Naive thymus-derived CD4-positive, alpha-beta T cell (primary cell): ENCODE results near the gene ADIPOR2. TPM values are rescaled to one million over a fixed set of nuclear protein-coding genes. Genes with fewer than 3 reads are reported as not detected.

ENCODE experiments used
- ATAC-seq: fragments of 150-1000 bp; cut with Tn5 transposase; 2 replicates; pipeline ENCODE4 v1.10.0; 2021; ENCODE audit warnings: mild to moderate bottlenecking, moderate library complexity
- CTCF ChIA-PET: fragments of 350-600 bp; sonication (Branson Sonifier 250); formaldehyde crosslinking; loops from one replicate; lab custom pipeline; 2021; ENCODE audit warnings: antibody characterized with exemption; lab: Charles Lee
- POLR2A ChIA-PET: fragments of 350-600 bp; sonication (Branson Sonifier 250); formaldehyde crosslinking; loops from one replicate; lab custom pipeline; 2021; ENCODE audit warnings: antibody characterized with exemption, inconsistent platforms; lab: Charles Lee
- DNase-seq, 9 donors: peaks; one replicate each; pipeline versions ENCODE4 v3.0.0 to v3.0.0-alpha.2; 2020 to 2022; ENCODE audit warnings: mixed read lengths in 1 of 9
- H3K27ac ChIP-seq: one replicate; pipeline ENCODE4 v1.7.0; 2013; ENCODE audit warnings: mild to moderate bottlenecking, low read depth, low read length, moderate library complexity
- H3K27me3 ChIP-seq, 2 donors: one replicate each; pipeline ENCODE4 v1.7.0; 2013; ENCODE audit warnings: low read length in 2 of 2, mild to moderate bottlenecking in 2 of 2, moderate library complexity in 2 of 2; ENCODE audit not compliant: control insufficient read depth in 2 of 2, insufficient read depth in 2 of 2
- H3K36me3 ChIP-seq, 3 experiments: 1 replicate in 2 of 3; 2 replicates in 1 of 3; pipeline ENCODE4 v1.7.0; 2013; ENCODE audit warnings: low read length in 3 of 3, mild to moderate bottlenecking in 3 of 3, moderate library complexity in 1 of 3; ENCODE audit not compliant: insufficient read depth in 3 of 3, control insufficient read depth in 2 of 3
- H3K4me1 ChIP-seq, 2 donors: one replicate each; pipeline ENCODE4 v1.7.0; 2013; ENCODE audit warnings: low read length in 2 of 2, mild to moderate bottlenecking in 2 of 2, moderate library complexity in 1 of 2; ENCODE audit not compliant: control insufficient read depth in 2 of 2, insufficient read depth in 2 of 2
- H3K4me3 ChIP-seq: 2 replicates; pipeline ENCODE4 v1.7.0; 2013; ENCODE audit warnings: mild to moderate bottlenecking, low read length
- H3K9me3 ChIP-seq, 3 experiments: 1 replicate in 2 of 3; 2 replicates in 1 of 3; pipeline ENCODE4 v1.7.0; 2013; ENCODE audit warnings: low read length in 3 of 3; ENCODE audit not compliant: control insufficient read depth in 2 of 3
- H3K27ac Mint-ChIP-seq, 9 donors: one replicate each; pipeline ENCODE4 v1.8.0; 2020 to 2022; ENCODE audit warnings: mixed read lengths in 9 of 9, mild to moderate bottlenecking in 8 of 9, moderate library complexity in 5 of 9, inconsistent platforms in 2 of 9
- H3K27me3 Mint-ChIP-seq, 5 donors: one replicate each; pipeline ENCODE4 v1.8.0; 2021 to 2022; ENCODE audit warnings: mixed read lengths in 5 of 5, mild to moderate bottlenecking in 1 of 5
- H3K36me3 Mint-ChIP-seq, 5 donors: one replicate each; pipeline ENCODE4 v1.8.0; 2020 to 2022; ENCODE audit warnings: mixed read lengths in 5 of 5, mild to moderate bottlenecking in 3 of 5, inconsistent platforms in 1 of 5
- H3K4me1 Mint-ChIP-seq, 7 donors: one replicate each; pipeline ENCODE4 v1.8.0; 2020 to 2022; ENCODE audit warnings: mixed read lengths in 7 of 7, mild to moderate bottlenecking in 3 of 7, inconsistent platforms in 1 of 7
- H3K4me3 Mint-ChIP-seq, 10 donors: one replicate each; pipeline ENCODE4 v1.8.0; 2020 to 2022; ENCODE audit warnings: mild to moderate bottlenecking in 10 of 10, mixed read lengths in 10 of 10, moderate library complexity in 6 of 10, inconsistent platforms in 2 of 10
- H3K9me3 Mint-ChIP-seq, 11 donors: one replicate each; pipeline ENCODE4 v1.8.0; 2020 to 2022; ENCODE audit warnings: mixed read lengths in 11 of 11, mild to moderate bottlenecking in 4 of 11, inconsistent platforms in 1 of 11, moderate library complexity in 1 of 11
- intact Hi-C, 2 donors: fragments of 100-400 bp; cut with micrococcal nuclease; formaldehyde crosslinking; loops; one replicate each; pipeline ENCODE4 v1.15.1; 2023
- polyA plus RNA-seq, 2 donors: library from polyadenylated mRNA; unstranded; fragments of 300-500 nt; fragmentation: Illumina TruSeq; gene quantifications; one replicate each; pipeline ENCODE4 v1.2.3, GENCODE V29; 2021
- total RNA-seq, 6 experiments: library from RNA in 5 of 6; stranded (reverse) in 5 of 6; gene quantifications; 1 replicate in 5 of 6; 2 replicates in 1 of 6; pipeline ENCODE4 v1.2.3 and lab custom pipeline; 2021 to 2026

The ADIPOR2 gene
- total and polyA plus RNA-seq, 7 experiments from 2014 or later: 2.2 to 51.4 (median 22.1) TPM

DNA sequence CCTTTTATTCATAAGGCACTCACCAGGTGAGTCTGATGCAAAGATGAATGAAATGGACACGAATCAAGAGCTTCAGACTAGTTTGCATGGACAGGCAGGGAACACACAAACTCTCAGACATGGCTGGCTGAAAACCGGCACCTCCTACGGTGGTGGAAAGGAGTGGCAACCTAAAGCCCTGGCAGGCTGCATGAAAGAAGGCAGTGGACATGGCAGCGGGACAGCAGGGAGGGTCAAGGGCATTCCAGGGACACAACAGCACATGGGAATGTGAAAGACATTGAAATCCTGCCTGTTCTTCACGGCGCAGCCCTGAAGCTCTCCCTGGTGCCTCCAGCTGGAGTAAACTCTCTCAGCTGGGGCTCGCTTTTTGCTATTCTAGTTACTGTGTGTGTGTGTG lies 112.9 kb downstream of the ADIPOR2 start:
- intact Hi-C loops: loop anchor here (1.0 to 2.0 kb wide), 5 partner anchors 7 to 1009 kb away; partner anchors contain the start of genes DCP1B (in 2 of the 2) and ITFG2 (in 1 of the 2)
- Histone ChIP-seq H3K27me3 (no peaks in the 10 kb centered on the region), H3K36me3 (no peaks in the 10 kb centered on the region), H3K4me3 (no peak overlapping the region), H3K27ac (no peak overlapping the region), H3K9me3 (no peaks in the 10 kb centered on the region), H3K4me1 (peaks cover 6 to 7% of the 10 kb centered on the region in 2 donors)
- peaks cover 0 to 5% (median 0%) of the 10 kb centered on the region in 11 donors for H3K9me3 Mint-ChIP-seq
- H3K4me1 Mint-ChIP-seq: peaks cover 3 to 11% (median 7%) of the 10 kb centered on the region in 7 donors
- H3K4me3 Mint-ChIP-seq: no peak overlapping the region
- ChIA-PET POLR2A (interaction anchor here (1.0 kb wide), 2 partner anchors 112 to 144 kb away, joined by 3 read pairs; no protein-coding TSS in a partner anchor), CTCF (no interaction called here)
- H3K27ac Mint-ChIP-seq: no peak overlapping the region
- H3K27me3 Mint-ChIP-seq: no peaks in the 10 kb centered on the region
- DNase-seq: no peak
- ATAC-seq: no peak
- H3K36me3 Mint-ChIP-seq: no peaks in the 10 kb centered on the region

- intact Hi-C loops: loop anchor here (1.0 to 2.0 kb wide), 5 partner anchors 8 to 1008 kb away; partner anchors contain the start of genes DCP1B (in 2 of the 2) and ITFG2 (in 1 of the 2)
- peak; percentile 58 to 86 (median 79) for DNase-seq
- Mint-ChIP-seq H3K27ac (peak overlapping the region in 8 of 9 donors; percentile 55 to 90 (median 76)), H3K9me3 (peaks cover 0 to 5% (median 0%) of the 10 kb centered on the region in 11 donors), H3K4me1 (peaks cover 5 to 12% (median 6%) of the 10 kb centered on the region in 7 donors), H3K4me3 (peak overlapping the region in 5 of 10 donors; percentile 21 to 44 (median 29)), H3K27me3 (no peaks in the 10 kb centered on the region), H3K36me3 (no peaks in the 10 kb centered on the region)
- Histone ChIP-seq H3K36me3 (no peaks in the 10 kb centered on the region), H3K4me1 (peaks cover 6 to 7% of the 10 kb centered on the region in 2 donors), H3K4me3 (peak overlapping the region; percentile 26), H3K9me3 (no peaks in the 10 kb centered on the region), H3K27me3 (no peaks in the 10 kb centered on the region), H3K27ac (peak overlapping the region; percentile 63)
- ChIA-PET CTCF (interaction anchor here (1.4 kb wide), 1 partner anchor 13 kb away, joined by 4 read pairs; no protein-coding TSS in a partner anchor), POLR2A (interaction anchor here (1.0 kb wide), 2 partner anchors 111 to 145 kb away, joined by 3 read pairs; no protein-coding TSS in a partner anchor)
- ATAC-seq: peak; percentile 98
Observed at GRCh38 chr12:1804545-1805332, 113.9 kb downstream of the ADIPOR2 start.

DNA sequence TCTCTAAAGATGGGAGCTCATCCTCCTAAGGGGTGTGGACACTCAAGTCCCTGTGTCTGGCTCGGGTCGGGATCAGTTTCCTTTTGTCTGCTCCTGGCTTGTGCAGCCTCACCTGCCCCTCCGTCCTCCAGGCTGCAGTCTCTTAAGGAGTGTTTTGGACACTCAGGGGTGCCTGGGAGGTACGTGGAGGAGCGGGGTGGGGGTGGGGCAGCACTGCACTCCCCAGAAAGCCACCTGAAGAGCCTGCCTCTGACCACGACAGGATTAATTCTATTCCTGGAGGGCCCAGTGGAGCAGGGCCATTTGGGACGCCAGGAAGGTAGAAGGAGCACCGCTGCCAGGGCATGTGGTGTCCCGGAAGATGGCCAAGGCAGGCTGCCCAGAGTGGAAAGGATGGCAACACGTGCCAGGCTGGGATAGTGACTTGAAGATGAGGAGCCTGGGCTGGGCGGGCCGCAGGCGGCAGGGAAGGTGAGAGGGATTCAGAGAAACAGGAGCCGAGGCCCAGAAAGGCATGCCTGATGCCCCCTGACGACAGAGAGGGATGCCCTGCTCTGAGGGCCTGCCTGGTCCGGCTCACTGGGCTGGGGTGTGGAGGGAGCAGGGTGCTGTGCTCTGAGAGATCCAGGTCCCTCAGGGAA lies 114.7 kb downstream of the ADIPOR2 start:
- no peak for ATAC-seq
- intact Hi-C loops: loop anchor here in 1 of 2 donors (2.0 kb wide), 1 partner anchor 199 kb away; the partner anchor contains the start of gene DCP1B
- no peak overlapping the region for H3K27ac ChIP-seq
- Mint-ChIP-seq H3K4me1 (peaks cover 5 to 12% (median 8%) of the 10 kb centered on the region in 7 donors), H3K4me3 (no peak overlapping the region), H3K27ac (peak overlapping the region in 4 of 9 donors; percentile 29 to 58 (median 42)), H3K9me3 (peaks cover 0 to 5% (median 0%) of the 10 kb centered on the region in 11 donors), H3K36me3 (no peaks in the 10 kb centered on the region), H3K27me3 (no peaks in the 10 kb centered on the region)
- DNase-seq: no peak
- no peaks in the 10 kb centered on the region for H3K36me3 ChIP-seq
- peaks cover 6 to 7% of the 10 kb centered on the region in 2 donors for H3K4me1 ChIP-seq
- H3K9me3 ChIP-seq: no peaks in the 10 kb centered on the region
- H3K4me3 ChIP-seq: no peak overlapping the region
- ChIA-PET POLR2A (no interaction called here), CTCF (interaction anchor here (1.4 kb wide), 1 partner anchor 14 kb away, joined by 4 read pairs; no protein-coding TSS in a partner anchor)
- H3K27me3 ChIP-seq: no peaks in the 10 kb centered on the region

- intact Hi-C loops: no loop called here
- no peaks in the 10 kb centered on the region for H3K27me3 ChIP-seq
- H3K9me3 ChIP-seq: no peaks in the 10 kb centered on the region
- no peak overlapping the region for H3K27ac ChIP-seq
- peak overlapping the region in 1 of 9 donors; percentile 31 for H3K27ac Mint-ChIP-seq
- peaks cover 6 to 7% of the 10 kb centered on the region in 2 donors for H3K4me1 ChIP-seq
- H3K9me3 Mint-ChIP-seq: peaks cover 0 to 5% (median 0%) of the 10 kb centered on the region in 11 donors
- H3K4me3 ChIP-seq: no peak overlapping the region
- no peak overlapping the region for H3K4me3 Mint-ChIP-seq
- no peaks in the 10 kb centered on the region for H3K36me3 ChIP-seq
- H3K36me3 Mint-ChIP-seq: no peaks in the 10 kb centered on the region
- ATAC-seq (no peak), DNase-seq (no peak)
- peaks cover 5 to 14% (median 8%) of the 10 kb centered on the region in 7 donors for H3K4me1 Mint-ChIP-seq
- POLR2A ChIA-PET: no interaction called here
- CTCF ChIA-PET: interaction anchor here (0.7 kb wide), 1 partner anchor 123 kb away, joined by 3 read pairs; no protein-coding TSS in a partner anchor
- no peaks in the 10 kb centered on the region for H3K27me3 Mint-ChIP-seq
Observed at GRCh38 chr12:1806301-1807086, 115.6 kb downstream of the ADIPOR2 start.

DNA sequence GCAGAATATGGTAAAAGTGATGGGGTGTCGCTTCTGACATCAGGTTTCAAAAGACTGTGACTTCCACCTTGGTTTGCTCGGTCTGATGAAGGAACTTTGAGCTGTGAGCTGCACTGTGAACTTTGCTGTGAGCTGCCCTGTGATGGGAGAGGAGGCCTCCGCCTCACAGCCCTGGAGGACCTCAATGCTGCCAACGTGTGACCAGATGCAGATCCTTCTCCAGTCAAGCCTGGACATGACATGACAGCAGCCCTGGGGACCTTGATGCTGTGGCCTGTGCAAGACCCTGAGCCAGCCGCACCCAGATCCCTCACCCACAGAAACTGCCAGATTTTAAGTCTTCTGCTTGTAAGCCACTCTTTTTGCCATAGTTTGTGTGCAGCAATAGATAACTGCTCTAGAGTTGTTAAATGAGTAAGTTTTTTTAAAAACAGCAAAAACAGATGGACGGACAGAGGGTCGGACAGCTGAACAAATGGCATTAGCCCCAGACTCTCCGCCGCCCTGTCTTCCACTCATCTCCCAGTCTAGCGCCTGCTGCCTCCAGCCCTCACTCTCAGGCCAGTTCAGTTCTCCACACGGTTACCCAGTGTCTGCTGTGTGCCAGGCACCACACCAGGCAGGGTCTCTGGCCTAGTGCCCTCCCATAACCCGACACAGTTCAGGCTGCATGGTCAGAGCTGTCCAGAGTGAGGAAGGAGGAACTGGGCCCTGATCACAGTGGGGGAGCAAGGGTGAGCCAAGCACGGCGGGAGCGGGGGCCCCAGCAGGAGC lies 116.4 kb downstream of the ADIPOR2 start:
- no peaks in the 10 kb centered on the region for H3K36me3 ChIP-seq
- peak overlapping the region in 1 of 9 donors; percentile 31 for H3K27ac Mint-ChIP-seq

More for the DNA sequence above, 116.4 kb downstream of the ADIPOR2 start:
- Histone ChIP-seq H3K4me1 (peaks cover 6 to 7% of the 10 kb centered on the region in 2 donors), H3K9me3 (no peaks in the 10 kb centered on the region), H3K4me3 (no peak overlapping the region), H3K27me3 (no peaks in the 10 kb centered on the region), H3K27ac (no peak overlapping the region)
- Mint-ChIP-seq H3K9me3 (peaks cover 0 to 5% (median 0%) of the 10 kb centered on the region in 11 donors), H3K4me1 (peaks cover 5 to 16% (median 8%) of the 10 kb centered on the region in 7 donors), H3K4me3 (no peak overlapping the region), H3K36me3 (no peaks in the 10 kb centered on the region), H3K27me3 (no peaks in the 10 kb centered on the region)
- intact Hi-C loops: no loop called here
- DNase-seq (no peak), ATAC-seq (no peak)
- CTCF ChIA-PET: interaction anchor here (0.7 kb wide), 1 partner anchor 122 kb away, joined by 3 read pairs; no protein-coding TSS in a partner anchor
- POLR2A ChIA-PET: no interaction called here
